Chondrocyte (in vitro differentiated cells): Measurements from ENCODE around the gene CNOT1. TPM values are rescaled to one million over a fixed set of nuclear protein-coding genes. Genes with fewer than 3 reads are reported as not detected.

Source experiments
- DNase-seq: peaks from one replicate; pipeline ENCODE4 v3.0.0; 2021; ENCODE audit warnings: mixed read lengths, low spot score
- H3K27ac Mint-ChIP-seq: one replicate; pipeline ENCODE4 v1.8.0; 2021; ENCODE audit warnings: mild to moderate bottlenecking, moderate library complexity, mixed read lengths; ENCODE audit not compliant: unreplicated experiment
- H3K27me3 Mint-ChIP-seq: 2 replicates; pipeline ENCODE4 v1.8.0; 2021; ENCODE audit warnings: low read depth, mixed read lengths
- H3K36me3 Mint-ChIP-seq: 2 replicates; pipeline ENCODE4 v1.8.0; 2021; ENCODE audit warnings: low read depth, mixed read lengths
- H3K4me1 Mint-ChIP-seq: 2 replicates; pipeline ENCODE4 v1.8.0; 2021; ENCODE audit warnings: low read depth, mild to moderate bottlenecking, mixed read lengths
- H3K4me3 Mint-ChIP-seq: one replicate; pipeline ENCODE4 v1.8.0; 2021; ENCODE audit warnings: mild to moderate bottlenecking, moderate library complexity, mixed read lengths; ENCODE audit not compliant: unreplicated experiment
- H3K9me3 Mint-ChIP-seq: 2 replicates; pipeline ENCODE4 v1.8.0; 2021; ENCODE audit warnings: low read depth, mixed read lengths
- CTCF ChIP-seq: fragments of 200-600 bp; sonication (generic); IDR thresholded peaks from 2 replicates; pipeline ENCODE4 v1.5.0; 2021; ENCODE audit warnings: antibody characterized with exemption, mild to moderate bottlenecking, moderate library complexity
- total RNA-seq: library from RNA; stranded (reverse); gene quantifications from 3 replicates; pipeline ENCODE4 v1.2.1, GENCODE V29; 2021

Gene CNOT1
- total RNA-seq, 1 donor from 2014 or later: 89.3 TPM

- H3K27me3 Mint-ChIP-seq: no peaks in the 10 kb centered on the region
- no peaks in the 10 kb centered on the region for H3K9me3 Mint-ChIP-seq
- H3K36me3 Mint-ChIP-seq: peaks cover 19% of the 10 kb centered on the region
- DNase-seq: no peak
- H3K4me3 Mint-ChIP-seq: no peak overlapping the region
- TF ChIP-seq CTCF: no peak
- H3K4me1 Mint-ChIP-seq: no peaks in the 10 kb centered on the region
- H3K27ac Mint-ChIP-seq: no peak overlapping the region
These were observed 66.4 kb downstream of the CNOT1 start for GRCh38 chr16:58563235-58563634.

DNA sequence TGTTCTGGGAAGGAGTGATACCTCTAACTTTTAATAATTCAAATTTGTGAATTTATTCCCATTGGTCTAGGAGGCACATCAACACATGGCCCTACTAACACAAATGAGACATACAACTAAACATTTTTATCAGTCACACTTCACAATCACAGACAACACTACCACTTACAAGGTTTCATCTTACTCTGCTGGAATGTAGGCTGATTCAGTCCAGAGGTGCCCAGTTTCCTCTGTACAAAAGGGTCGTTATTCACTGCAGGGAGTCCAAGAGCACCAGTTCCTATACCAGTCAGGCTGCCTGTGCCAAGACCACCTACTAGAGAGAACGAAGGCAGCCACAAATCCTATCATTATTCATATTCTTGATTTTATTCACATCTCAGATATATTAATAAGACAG is 72.9 kb downstream of the CNOT1 start:
- peak overlapping the region; percentile 4 for H3K27ac Mint-ChIP-seq
- peaks cover 4% of the 10 kb centered on the region for H3K4me1 Mint-ChIP-seq
- peaks cover 25% of the 10 kb centered on the region for H3K36me3 Mint-ChIP-seq
- H3K4me3 Mint-ChIP-seq: no peak overlapping the region
- no peak for TF ChIP-seq CTCF
- H3K9me3 Mint-ChIP-seq: no peaks in the 10 kb centered on the region
- no peak for DNase-seq
- no peaks in the 10 kb centered on the region for H3K27me3 Mint-ChIP-seq

- no peak for DNase-seq
- Mint-ChIP-seq H3K27me3 (no peaks in the 10 kb centered on the region), H3K4me3 (no peak overlapping the region), H3K9me3 (no peaks in the 10 kb centered on the region), H3K27ac (no peak overlapping the region), H3K36me3 (peaks cover 26% of the 10 kb centered on the region), H3K4me1 (peaks cover 9% of the 10 kb centered on the region)
- no peak for TF ChIP-seq CTCF
These were observed 78.1 kb downstream of the CNOT1 start for GRCh38 chr16:58551496-58551895.

DNA sequence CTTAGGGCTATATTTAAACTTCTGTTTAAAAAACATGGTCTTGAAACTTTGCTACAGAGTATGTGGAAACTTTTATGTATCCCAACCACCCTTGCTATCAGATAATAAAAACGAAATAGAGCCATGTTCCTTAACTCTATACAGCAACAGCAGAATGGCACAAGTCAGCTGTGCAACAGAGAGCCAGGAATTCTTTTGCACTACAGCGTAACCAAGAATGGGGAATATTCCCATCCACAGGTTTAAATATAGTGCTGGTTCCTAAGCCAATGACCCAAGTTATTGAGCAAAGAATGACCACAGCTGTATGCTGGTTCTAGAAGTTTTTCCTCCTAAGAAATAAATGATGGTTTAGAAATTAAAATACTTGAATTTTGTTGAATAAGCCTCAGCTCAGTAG is 81.2 kb downstream of the CNOT1 start:
- peaks cover 26% of the 10 kb centered on the region for H3K36me3 Mint-ChIP-seq

GRCh38 chr16:58543685-58544084 is 85.9 kb downstream of the CNOT1 start:
- Mint-ChIP-seq H3K9me3 (no peaks in the 10 kb centered on the region), H3K27me3 (no peaks in the 10 kb centered on the region), H3K27ac (no peak overlapping the region), H3K4me3 (no peak overlapping the region), H3K4me1 (peaks cover 8% of the 10 kb centered on the region), H3K36me3 (peaks cover 29% of the 10 kb centered on the region)
- no peak for TF ChIP-seq CTCF
- no peak for DNase-seq

More for the DNA sequence above, 81.2 kb downstream of the CNOT1 start:
- Mint-ChIP-seq H3K27ac (no peak overlapping the region), H3K9me3 (no peaks in the 10 kb centered on the region), H3K27me3 (no peaks in the 10 kb centered on the region), H3K4me3 (no peak overlapping the region), H3K4me1 (peaks cover 8% of the 10 kb centered on the region)
- DNase-seq: no peak
- TF ChIP-seq CTCF: no peak
